Neural progenitor cell (in vitro differentiated cells): ENCODE data around the gene SNRNP25. TPM values are rescaled to one million over a fixed set of nuclear protein-coding genes. Genes with fewer than 3 reads are reported as not detected.

Experiments used
- DNase-seq: peaks from one replicate; pipeline ENCODE4 v3.0.0-alpha.2; 2016; ENCODE audit warnings: low spot score
- H2AFZ ChIP-seq: fragments of 200-600 bp; sonication (generic); replicated peaks from 2 replicates; pipeline ENCODE4 v1.6.1; 2016; ENCODE audit warnings: antibody characterized with exemption
- H3F3A ChIP-seq: fragments of 200-600 bp; sonication (generic); 2 replicates; pipeline ENCODE4 v1.6.1; 2016; ENCODE audit warnings: antibody characterized with exemption, low read depth
- H3K27ac ChIP-seq: fragments of 200-600 bp; sonication (generic); 2 replicates; pipeline ENCODE4 v1.5.1; 2016; ENCODE audit warnings: mild to moderate bottlenecking
- H3K27me3 ChIP-seq: fragments of 200-600 bp; sonication (generic); 2 replicates; pipeline ENCODE4 v1.6.1; 2016; ENCODE audit warnings: mild to moderate bottlenecking, moderate library complexity
- H3K36me3 ChIP-seq: fragments of 200-600 bp; sonication (generic); 2 replicates; pipeline ENCODE4 v1.5.1; 2016
- H3K4me1 ChIP-seq: fragments of 200-600 bp; sonication (generic); 2 replicates; pipeline ENCODE4 v1.6.1; 2016; ENCODE audit warnings: mixed run types
- H3K4me2 ChIP-seq: fragments of 200-600 bp; sonication (generic); 2 replicates; pipeline ENCODE4 v1.6.1; 2016
- H3K4me3 ChIP-seq: fragments of 200-600 bp; sonication (generic); 2 replicates; pipeline ENCODE4 v1.5.1; 2016
- H3K79me2 ChIP-seq: fragments of 200-600 bp; sonication (generic); 2 replicates; pipeline ENCODE4 v1.6.1; 2016; ENCODE audit warnings: low read depth
- H3K9ac ChIP-seq: fragments of 200-600 bp; sonication (generic); 2 replicates; pipeline ENCODE4 v1.6.1; 2016
- H3K9me3 ChIP-seq: fragments of 200-600 bp; sonication (generic); 2 replicates; pipeline ENCODE4 v1.5.1; 2016; ENCODE audit warnings: low read depth
- H4K20me1 ChIP-seq: fragments of 200-600 bp; sonication (generic); 2 replicates; pipeline ENCODE4 v1.6.1; 2016; ENCODE audit warnings: low read depth
- H3K27ac Mint-ChIP-seq: 3 replicates; pipeline ENCODE4 v1.8.0; 2021; ENCODE audit warnings: mixed read lengths
- H3K27me3 Mint-ChIP-seq: 2 replicates; pipeline ENCODE4 v1.8.0; 2022; ENCODE audit warnings: low read depth, mild to moderate bottlenecking, inconsistent platforms, moderate library complexity, mixed read lengths; ENCODE audit not compliant: insufficient read depth
- H3K36me3 Mint-ChIP-seq: 3 replicates; pipeline ENCODE4 v1.8.0; 2021; ENCODE audit warnings: mixed read lengths
- H3K4me1 Mint-ChIP-seq: 3 replicates; pipeline ENCODE4 v1.8.0; 2021; ENCODE audit warnings: mixed read lengths
- H3K4me3 Mint-ChIP-seq: 3 replicates; pipeline ENCODE4 v1.8.0; 2021; ENCODE audit warnings: mild to moderate bottlenecking, moderate library complexity, mixed read lengths
- H3K9me3 Mint-ChIP-seq: 3 replicates; pipeline ENCODE4 v1.8.0; 2020; ENCODE audit warnings: mixed read lengths
- CTCF ChIP-seq: fragments of 200-600 bp; sonication (generic); IDR thresholded peaks from 2 replicates; pipeline ENCODE4 v1.5.1; 2017; ENCODE audit warnings: antibody characterized with exemption, mild to moderate bottlenecking
- EZH2 ChIP-seq: fragments of 200-600 bp; sonication (generic); IDR thresholded peaks from 2 replicates; pipeline ENCODE4 v1.6.1; 2017; ENCODE audit warnings: antibody characterized with exemption, mild to moderate bottlenecking, moderate library complexity
- EZH2phosphoT487 ChIP-seq: fragments of 200-600 bp; sonication (generic); IDR thresholded peaks from 2 replicates; pipeline ENCODE4 v1.6.1; 2017; ENCODE audit warnings: antibody characterized with exemption
- total RNA-seq: library from RNA; depleted of rRNA; stranded (reverse); fragments of >200 nt; gene quantifications from 2 replicates; pipeline ENCODE4 v1.2.3, GENCODE V29; 2015; ENCODE audit warnings: low replicate concordance

SNRNP25 gene
- total RNA-seq, 1 donor from 2014 or later, result 49.8 TPM

DNA sequence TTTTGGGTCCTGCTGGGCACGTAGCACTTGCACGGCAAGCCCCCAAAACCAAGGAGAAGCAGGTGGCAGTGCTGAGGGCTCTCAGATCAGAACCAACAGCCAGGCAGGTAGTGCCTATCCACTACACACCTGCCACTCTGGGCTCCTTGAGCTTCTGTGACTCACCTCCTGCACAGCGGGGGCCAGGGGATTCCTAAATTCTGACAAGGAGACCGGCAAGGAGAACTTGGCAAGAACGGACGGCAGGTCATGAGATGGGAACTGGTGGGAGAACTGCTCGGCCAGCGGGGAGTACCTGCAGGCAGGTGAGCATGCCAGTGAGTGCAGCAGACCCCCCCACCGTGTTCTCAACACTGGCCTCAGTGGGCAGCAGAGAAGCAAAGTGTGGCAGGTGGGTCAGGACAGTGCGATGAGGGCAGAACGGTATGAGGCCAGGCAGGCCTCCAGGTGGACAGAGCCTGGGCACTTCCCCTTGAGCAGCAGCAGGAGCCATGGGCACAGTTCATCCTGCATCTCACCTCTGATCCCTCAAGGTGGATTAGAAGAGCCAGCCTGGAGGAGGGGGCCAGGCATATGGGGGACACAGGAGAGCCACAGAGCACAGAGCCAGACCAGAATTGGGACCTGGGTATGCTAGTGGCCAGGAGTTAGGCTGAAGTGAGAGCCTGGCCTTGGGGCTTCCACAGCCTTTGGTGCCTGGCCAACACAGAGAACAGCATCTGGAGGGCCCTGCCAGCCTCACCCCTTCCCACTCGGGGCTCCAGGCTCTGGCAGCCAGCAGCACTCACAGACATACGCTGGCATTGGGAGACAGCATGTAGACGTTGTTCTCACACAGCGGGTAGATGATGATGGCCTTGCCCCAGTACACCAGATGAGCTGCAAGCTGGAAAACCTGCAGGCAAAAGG lies 39.1 kb downstream of the SNRNP25 start:
- Mint-ChIP-seq H3K36me3 (peaks cover 4% of the 10 kb centered on the region), H3K4me3 (no peak overlapping the region), H3K27me3 (peaks cover 10% of the 10 kb centered on the region), H3K9me3 (no peaks in the 10 kb centered on the region), H3K4me1 (no peaks in the 10 kb centered on the region), H3K27ac (no peak overlapping the region)
- Histone ChIP-seq H4K20me1 (peaks cover 7% of the 10 kb centered on the region), H3K27ac (no peak overlapping the region), H3K79me2 (no peaks in the 10 kb centered on the region), H3F3A (peaks cover 10% of the 10 kb centered on the region), H2AFZ (no peak overlapping the region), H3K9ac (no peak overlapping the region), H3K4me2 (no peak overlapping the region), H3K9me3 (no peaks in the 10 kb centered on the region), H3K36me3 (no peaks in the 10 kb centered on the region), H3K27me3 (no peaks in the 10 kb centered on the region), H3K4me3 (no peak overlapping the region), H3K4me1 (no peaks in the 10 kb centered on the region)
- TF ChIP-seq EZH2, result no peak
- no peak for TF ChIP-seq CTCF
- no peak for TF ChIP-seq EZH2phosphoT487
- DNase-seq, result no peak

GRCh38 chr16:94918-95265 lies 41.3 kb downstream of the SNRNP25 start:
- no peaks in the 10 kb centered on the region for H3K27me3 ChIP-seq
- Mint-ChIP-seq H3K9me3 (no peaks in the 10 kb centered on the region), H3K4me1 (no peaks in the 10 kb centered on the region), H3K4me3 (no peak overlapping the region), H3K27me3 (peaks cover 10% of the 10 kb centered on the region), H3K36me3 (peaks cover 4% of the 10 kb centered on the region), H3K27ac (no peak overlapping the region)
- no peaks in the 10 kb centered on the region for H3K9me3 ChIP-seq
- H3K27ac ChIP-seq, result no peak overlapping the region
- no peak overlapping the region for H3K9ac ChIP-seq
- no peaks in the 10 kb centered on the region for H3K4me1 ChIP-seq
- peaks cover 7% of the 10 kb centered on the region for H4K20me1 ChIP-seq
- no peak for TF ChIP-seq EZH2phosphoT487
- no peak for TF ChIP-seq CTCF
- TF ChIP-seq EZH2, result no peak
- peaks cover 10% of the 10 kb centered on the region for H3F3A ChIP-seq
- no peak overlapping the region for H3K4me2 ChIP-seq
- no peaks in the 10 kb centered on the region for H3K36me3 ChIP-seq
- H2AFZ ChIP-seq, result no peak overlapping the region
- H3K79me2 ChIP-seq, result no peaks in the 10 kb centered on the region
- H3K4me3 ChIP-seq, result no peak overlapping the region
- no peak for DNase-seq

DNA sequence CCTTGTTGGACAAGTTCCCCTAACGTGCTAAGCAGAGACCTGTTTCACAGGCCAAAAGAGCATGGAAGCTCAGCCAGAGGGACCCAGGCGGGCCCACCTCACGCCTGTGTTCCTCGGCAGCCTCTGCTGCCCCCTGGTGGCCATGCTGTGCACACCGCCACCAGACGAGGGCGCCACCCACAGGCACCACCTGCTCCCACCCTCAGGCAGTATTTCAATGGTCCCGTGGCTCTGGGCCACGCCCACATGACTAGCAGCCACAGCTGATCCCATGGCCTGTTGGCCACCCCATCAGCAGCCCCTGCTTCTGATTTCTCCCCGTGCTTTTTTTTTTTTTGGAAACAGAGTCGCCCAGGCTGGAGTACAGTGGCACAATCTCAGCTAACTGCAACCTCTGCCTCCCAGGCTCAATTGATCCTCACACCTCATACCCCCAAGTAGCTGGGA lies 43.3 kb downstream of the SNRNP25 start:
- Mint-ChIP-seq H3K4me1 (no peaks in the 10 kb centered on the region), H3K36me3 (peaks cover 2% of the 10 kb centered on the region), H3K27me3 (peaks cover 6% of the 10 kb centered on the region), H3K9me3 (no peaks in the 10 kb centered on the region), H3K27ac (no peak overlapping the region), H3K4me3 (peak overlapping the region; percentile 62)
- Histone ChIP-seq H3K4me2 (no peak overlapping the region), H3F3A (peaks cover 5% of the 10 kb centered on the region), H3K27ac (no peak overlapping the region), H3K79me2 (no peaks in the 10 kb centered on the region), H3K9ac (no peak overlapping the region), H3K9me3 (no peaks in the 10 kb centered on the region), H3K4me1 (no peaks in the 10 kb centered on the region), H3K27me3 (no peaks in the 10 kb centered on the region), H3K4me3 (no peak overlapping the region), H2AFZ (no peak overlapping the region), H3K36me3 (no peaks in the 10 kb centered on the region), H4K20me1 (peaks cover 7% of the 10 kb centered on the region)
- DNase-seq, result peak; percentile 96
- TF ChIP-seq EZH2 (no peak), CTCF (peak; percentile 95)
